ENCODE data around the gene ERP44.
"Not testable (repeated sequence)": the region's sequence is repeated elsewhere in the genome, so short reads cannot be mapped to it uniquely, and the experiment has no call there.

ERP44 gene

GRCh38 chr9:100099722-100100042 is 882 bp upstream of the ERP44 start:
- no peak for DNase-seq

- no peak for DNase-seq
These were observed 534 bp downstream of the ERP44 start for GRCh38 chr9:100098046-100098886.

- no peak for DNase-seq
These were observed 2.4 kb downstream of the ERP44 start for GRCh38 chr9:100096378-100096916.

DNA sequence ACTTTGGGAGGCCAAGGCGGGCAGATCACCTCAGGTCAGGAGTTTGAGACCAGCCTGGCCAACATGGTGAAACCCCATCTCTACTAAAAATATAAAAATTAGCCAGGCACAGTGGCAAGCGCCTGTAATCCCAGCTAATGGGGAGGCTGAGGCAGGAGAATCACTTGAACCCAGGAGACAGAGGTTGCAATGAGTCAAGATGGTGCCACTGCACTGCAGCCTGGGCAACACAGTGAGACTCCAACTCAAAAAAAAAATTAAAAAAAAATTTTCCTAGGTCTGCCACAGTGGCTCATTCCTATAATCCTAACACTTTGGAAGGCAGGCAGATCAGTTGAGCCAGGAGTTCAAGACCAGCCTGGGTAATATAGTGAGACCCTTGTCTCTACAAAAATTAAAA is 4.4 kb downstream of the ERP44 start:
- not testable (repeated sequence) for DNase-seq

- no peak for DNase-seq
These were observed 6.7 kb downstream of the ERP44 start for GRCh38 chr9:100092066-100092465.

GRCh38 chr9:100091650-100092049 is 7.2 kb downstream of the ERP44 start:
- no peak for DNase-seq

DNA sequence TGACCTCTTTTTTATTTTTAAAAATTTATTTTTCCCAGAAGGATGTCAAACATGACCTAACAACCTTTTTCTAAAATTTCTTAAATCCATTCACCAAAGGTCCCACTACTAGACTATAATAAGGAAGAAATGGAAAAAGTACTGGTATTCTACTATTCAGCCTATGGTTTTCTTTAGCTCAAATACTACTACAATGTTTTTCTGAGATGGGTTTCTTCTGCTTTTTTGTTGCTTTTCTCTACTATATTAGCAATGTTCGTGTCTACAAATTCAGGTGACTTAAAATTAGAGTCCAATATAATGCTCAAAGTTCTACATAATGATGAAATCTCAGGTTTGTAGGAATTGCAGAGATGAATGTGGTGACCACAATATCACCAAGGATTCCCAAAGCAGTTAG is 7.9 kb downstream of the ERP44 start:
- no peak for DNase-seq

- DNase-seq, result no peak
These were observed 10.6 kb downstream of the ERP44 start for GRCh38 chr9:100088202-100088601.

- no peak for DNase-seq
These were observed 11.6 kb downstream of the ERP44 start for GRCh38 chr9:100087218-100087617.

DNA sequence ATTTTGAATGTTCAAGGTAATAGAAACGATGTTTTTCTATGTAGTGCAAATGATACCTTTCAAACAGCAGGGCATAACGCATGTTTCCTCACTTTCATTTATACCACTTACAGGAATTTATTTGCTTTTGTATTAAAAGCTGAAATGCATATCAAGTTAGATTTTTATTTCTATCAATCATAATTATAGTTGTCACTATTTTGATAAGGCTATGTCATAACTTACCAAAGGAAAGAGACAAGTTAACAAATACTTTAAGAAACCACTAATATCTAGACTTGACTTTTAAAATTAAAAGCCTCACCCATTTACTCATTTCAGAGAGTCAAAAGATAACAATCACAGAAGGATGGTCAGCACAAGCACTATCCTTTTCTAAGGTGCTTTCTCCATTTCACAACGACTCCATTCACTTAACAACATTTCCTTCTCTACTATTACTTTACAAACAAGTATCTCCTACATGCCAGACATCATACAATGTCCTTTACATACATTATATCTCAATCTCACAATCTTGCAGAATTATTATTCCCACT is 12.6 kb downstream of the ERP44 start:
- DNase-seq, result no peak

DNA sequence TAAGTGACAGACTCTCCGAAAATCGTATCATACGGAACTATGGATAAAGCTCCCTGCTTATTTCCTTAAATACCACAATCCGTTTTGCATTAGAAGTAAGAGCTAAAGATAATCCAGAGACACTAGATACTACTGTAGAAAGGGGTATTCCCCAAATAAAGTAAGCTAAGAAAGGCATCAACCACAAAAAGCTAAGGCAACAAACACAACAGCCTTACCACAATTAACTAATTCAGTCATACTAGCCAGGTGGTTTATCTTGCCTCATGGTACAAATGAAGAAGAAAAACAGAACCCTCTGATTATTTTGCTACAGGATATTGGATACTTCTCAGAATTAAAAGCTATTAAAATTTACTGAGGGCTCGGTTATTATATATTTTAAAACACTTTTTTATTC is 14.1 kb downstream of the ERP44 start:
- no peak for DNase-seq

- no peak for DNase-seq
These were observed 14.7 kb downstream of the ERP44 start for GRCh38 chr9:100084128-100084453.

DNA sequence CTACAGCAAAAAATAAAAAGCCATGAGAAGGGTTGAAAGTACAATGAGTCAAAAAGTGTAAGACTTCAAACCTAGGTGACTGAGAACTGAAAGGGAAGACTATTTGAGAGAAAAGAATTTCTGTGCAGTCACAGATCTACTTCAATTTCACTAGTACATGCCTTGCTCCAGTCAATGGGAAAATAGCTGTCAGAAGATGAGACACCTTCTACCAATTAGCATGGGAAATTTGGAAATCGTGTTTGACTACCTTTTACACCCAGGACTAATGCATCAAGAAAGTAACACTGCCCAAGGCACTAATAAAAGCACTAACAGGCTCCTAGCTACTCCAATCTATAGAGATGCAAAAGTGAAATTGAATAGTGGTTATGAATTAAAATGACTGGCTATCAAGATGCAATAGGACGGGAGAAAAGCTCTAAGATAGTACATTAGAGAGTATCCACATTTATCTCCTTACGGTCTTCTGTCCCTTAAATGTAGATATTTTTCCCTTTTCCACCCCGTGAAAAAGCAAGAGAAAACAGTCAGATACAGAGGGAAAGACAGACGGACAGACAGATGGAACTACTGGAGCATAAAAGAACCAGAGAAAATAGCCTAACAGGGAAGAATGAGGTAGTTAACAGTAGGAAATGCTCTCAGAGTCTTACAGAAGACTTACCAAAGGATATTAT is 15.2 kb downstream of the ERP44 start:
- DNase-seq, result no peak

- DNase-seq, result no peak
These were observed 16.0 kb downstream of the ERP44 start for GRCh38 chr9:100082782-100083181.

DNA sequence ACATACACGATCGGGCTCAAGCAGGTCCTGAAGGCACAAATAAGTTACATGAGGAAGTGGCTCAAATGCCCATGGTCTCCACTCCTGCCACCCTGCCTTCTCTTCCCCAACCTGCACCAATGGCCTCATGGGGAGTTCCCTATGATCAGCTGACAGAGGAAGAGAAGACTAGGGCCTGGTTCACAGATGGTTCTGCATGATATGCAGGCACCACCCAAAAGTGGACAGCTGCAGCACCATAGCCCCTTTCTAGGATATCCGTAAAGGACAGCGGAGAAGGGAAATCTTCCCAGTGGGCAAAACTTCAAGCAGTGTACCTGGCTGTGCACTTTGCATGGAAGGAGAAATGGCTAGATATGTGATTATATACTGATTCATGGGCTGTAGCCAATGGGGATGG is 22.5 kb downstream of the ERP44 start:
- DNase-seq, result not testable (repeated sequence)

GRCh38 chr9:100074989-100075388 is 23.8 kb downstream of the ERP44 start:
- DNase-seq, result no peak

GRCh38 chr9:100074093-100074492 is 24.7 kb downstream of the ERP44 start:
- DNase-seq, result no peak

GRCh38 chr9:100072805-100073204 is 26.0 kb downstream of the ERP44 start:
- DNase-seq, result no peak

GRCh38 chr9:100071271-100071670 is 27.5 kb downstream of the ERP44 start:
- DNase-seq, result no peak

- no peak for DNase-seq
These were observed 28.4 kb downstream of the ERP44 start for GRCh38 chr9:100070104-100071041.

DNA sequence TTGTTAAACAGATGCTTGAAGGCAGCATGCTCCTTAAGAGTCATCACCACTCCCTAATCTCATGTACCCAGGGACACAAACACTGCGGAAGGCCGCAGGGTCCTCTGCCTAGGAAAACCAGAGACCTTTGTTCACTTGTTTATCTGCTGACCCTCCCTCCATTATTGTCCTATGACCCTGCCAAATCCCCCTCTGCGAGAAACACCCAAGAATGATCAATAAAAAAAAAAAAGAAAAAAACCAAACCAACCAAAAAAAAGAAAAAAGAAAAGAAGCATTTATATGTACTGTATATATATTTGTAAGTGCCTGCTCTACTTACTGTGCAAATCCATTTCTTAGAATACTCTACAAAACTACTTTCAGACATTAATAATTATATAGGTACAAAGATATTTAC is 29.7 kb downstream of the ERP44 start:
- not testable (repeated sequence) for DNase-seq

DNA sequence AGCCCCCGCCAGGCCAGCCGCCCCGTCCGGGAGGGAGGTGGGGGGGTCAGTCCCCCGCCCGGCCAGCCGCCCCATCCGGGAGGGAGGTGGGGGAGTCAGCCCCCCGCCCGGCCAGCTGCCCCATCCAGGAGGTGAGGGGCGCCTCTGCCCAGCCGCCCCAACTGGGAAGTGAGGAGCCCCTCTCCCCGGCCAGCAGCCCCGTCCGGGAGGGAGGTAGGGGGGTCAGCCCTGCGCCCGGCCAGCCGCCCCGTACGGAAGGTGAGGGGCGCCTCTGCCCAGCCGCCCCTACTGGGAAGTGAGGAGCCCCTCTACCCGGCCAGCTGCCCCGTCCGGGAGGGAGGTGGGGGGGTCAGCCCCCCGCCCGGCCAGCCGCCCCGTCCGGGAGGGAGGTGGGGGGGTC is 30.8 kb downstream of the ERP44 start:
- not testable (repeated sequence) for DNase-seq

DNA sequence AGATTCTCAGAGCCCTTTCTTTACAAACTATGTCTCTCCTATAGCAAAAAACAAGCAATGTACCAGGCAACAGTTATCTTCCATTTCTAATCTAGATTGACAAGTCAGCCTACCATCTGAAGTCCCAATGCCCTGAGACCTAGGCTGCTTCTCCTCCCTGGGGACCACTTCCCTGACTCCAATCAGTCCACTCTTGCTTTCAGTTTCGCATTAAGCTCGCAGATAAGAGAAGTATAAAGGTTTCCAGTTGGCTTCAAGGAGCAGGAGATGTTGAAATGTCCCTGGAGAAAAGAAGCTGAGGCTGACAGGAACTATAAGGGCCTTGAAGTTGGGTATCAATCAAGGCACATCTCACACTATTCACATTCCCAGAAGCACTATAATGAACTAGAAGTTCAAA is 32.3 kb downstream of the ERP44 start:
- DNase-seq, result no peak

All from activated T-cell treated with anti-CD3 and anti-CD28 coated beads, Interleukin-2, amount 50 U/mL, for 1 hour (primary cell).